Body of pancreas (tissue), 4 donors: Measurements from ENCODE around the gene NELFA. TPM values are rescaled to one million over a fixed set of nuclear protein-coding genes. Genes with fewer than 3 reads are reported as not detected.

ENCODE experiments used
- ATAC-seq: fragments of 150-250 bp; one replicate; pipeline ENCODE4 v1.9.1; 2016
- DNase-seq, 4 donors: peaks; one replicate each; pipeline ENCODE4 v3.0.0-alpha.2; 2019
- H3K27ac ChIP-seq, 4 donors: fragments of 200-600 bp; sonication (generic); 1 replicate in 3 of 4; 2 replicates in 1 of 4; pipeline versions ENCODE4 v1.5.1 to v1.6.1; 2016 to 2019; ENCODE audit warnings: mild to moderate bottlenecking in 1 of 4, mixed read lengths in 1 of 4, moderate library complexity in 1 of 4
- H3K27me3 ChIP-seq, 2 donors: fragments of 200-600 bp; sonication (generic); one replicate each; pipeline ENCODE4 v1.6.0; 2016; ENCODE audit warnings: mild to moderate bottlenecking in 1 of 2
- H3K36me3 ChIP-seq, 2 donors: fragments of 200-600 bp; sonication (generic); replicated peaks in 1 of 2; 2 replicates each; pipeline ENCODE4 v1.5.1; 2016; ENCODE audit warnings: low read depth in 2 of 2; ENCODE audit not compliant: insufficient read depth in 1 of 2
- H3K4me1 ChIP-seq: fragments of 200-600 bp; sonication (generic); one replicate; pipeline ENCODE4 v1.6.0; 2016
- H3K4me3 ChIP-seq, 2 donors: fragments of 200-600 bp; sonication (generic); 1 replicate in 1 of 2; 2 replicates in 1 of 2; pipeline ENCODE4 v1.5.1; 2016 to 2019
- H3K9me3 ChIP-seq, 3 donors: fragments of 200-600 bp; sonication (generic); 1 replicate in 2 of 3; 2 replicates in 1 of 3; pipeline ENCODE4 v1.5.1; 2016
- CTCF ChIP-seq, 7 experiments: fragments of 450-650 bp in 4 of 7; fragments of 200-600 bp in 3 of 7; sonication (generic) in 3 of 7; IDR thresholded peaks; one replicate each; pipeline ENCODE4 v1.5.1; 2016 to 2019; ENCODE audit warnings: antibody characterized with exemption in 7 of 7
- POLR2A ChIP-seq, 3 donors: fragments of 450-650 bp; IDR thresholded peaks; one replicate each; pipeline ENCODE4 v1.6.1; 2016; ENCODE audit warnings: antibody characterized with exemption in 3 of 3, mild to moderate bottlenecking in 2 of 3
- WGBS, 2 donors: methylation state at CpG; one replicate each; pipeline ENCODE4 v1.1.5; 2017; 5-methylcytosine and 5-hydroxymethylcytosine counted together
- intact Hi-C: fragments of 100-400 bp; cut with DNase I; formaldehyde crosslinking; loops from one replicate; pipeline ENCODE4 v1.15.1; 2023
- total RNA-seq, 2 donors: library from RNA; depleted of rRNA; stranded (reverse); fragments of >200 nt; gene quantifications; one replicate each; pipeline ENCODE4 v1.1.0, GENCODE V29; 2016

Gene NELFA
- total RNA-seq, 2 donors from 2014 or later = 19.7 to 74.5 TPM

GRCh38 chr4:1990676-1991075 lies 18.1 kb downstream of the NELFA start:
- ATAC-seq = no peak
- WGBS, 2 donors = 76 to 90% methylated on average over 5 of the region's 5 CpGs
- H3K4me1 ChIP-seq = no peaks in the 10 kb centered on the region
- TF ChIP-seq POLR2A (IDR thresholded peaks at IDR 0.05) (no peak), CTCF (IDR thresholded peaks at IDR 0.05) (no peak)
- H3K9me3 ChIP-seq = no peaks in the 10 kb centered on the region
- H3K27ac ChIP-seq = no peak overlapping the region
- peaks cover 0 to 18% of the 10 kb centered on the region in 2 donors for H3K36me3 ChIP-seq
- H3K27me3 ChIP-seq = no peaks in the 10 kb centered on the region
- intact Hi-C loops = no loop called here
- no peak overlapping the region for H3K4me3 ChIP-seq
- no peak for DNase-seq

- H3K4me3 ChIP-seq = no peak overlapping the region
- H3K4me1 ChIP-seq = no peaks in the 10 kb centered on the region
- H3K27me3 ChIP-seq = no peaks in the 10 kb centered on the region
- WGBS, 2 donors = 91 to 92% methylated on average over 10 of the region's 10 CpGs
- no peak for TF ChIP-seq POLR2A (IDR thresholded peaks at IDR 0.05)
- no peak for TF ChIP-seq CTCF (IDR thresholded peaks at IDR 0.05)
- no peak overlapping the region for H3K27ac ChIP-seq
- intact Hi-C loops = no loop called here
- no peak for DNase-seq
- no peak for ATAC-seq
- peaks cover 0 to 22% of the 10 kb centered on the region in 2 donors for H3K36me3 ChIP-seq
- H3K9me3 ChIP-seq = no peaks in the 10 kb centered on the region
Observed at GRCh38 chr4:1990348-1990645, 18.5 kb downstream of the NELFA start.

GRCh38 chr4:1989533-1990347 lies 19.0 kb downstream of the NELFA start:
- no peak overlapping the region for H3K4me3 ChIP-seq
- TF ChIP-seq CTCF (IDR thresholded peaks at IDR 0.05) = no peak
- TF ChIP-seq POLR2A (IDR thresholded peaks at IDR 0.05) = no peak
- DNase-seq (no peak), ATAC-seq (no peak)
- H3K27ac ChIP-seq = no peak overlapping the region
- H3K27me3 ChIP-seq = no peaks in the 10 kb centered on the region
- H3K9me3 ChIP-seq = no peaks in the 10 kb centered on the region
- no peaks in the 10 kb centered on the region for H3K4me1 ChIP-seq
- intact Hi-C loops = no loop called here
- 94 to 96% methylated on average over 20 to 28 of the region's 33 CpGs for WGBS, 2 donors
- H3K36me3 ChIP-seq = peaks cover 0 to 22% of the 10 kb centered on the region in 2 donors

- 92 to 93% methylated on average over 12 of the region's 12 CpGs for WGBS, 2 donors
- DNase-seq (no peak), ATAC-seq (no peak)
- H3K4me3 ChIP-seq = no peak overlapping the region
- no peaks in the 10 kb centered on the region for H3K4me1 ChIP-seq
- intact Hi-C loops = no loop called here
- no peak overlapping the region for H3K27ac ChIP-seq
- no peaks in the 10 kb centered on the region for H3K9me3 ChIP-seq
- TF ChIP-seq CTCF (IDR thresholded peaks at IDR 0.05) (no peak), POLR2A (IDR thresholded peaks at IDR 0.05) (no peak)
- peaks cover 9 to 29% of the 10 kb centered on the region in 2 donors for H3K36me3 ChIP-seq
- H3K27me3 ChIP-seq = no peaks in the 10 kb centered on the region
Observed at GRCh38 chr4:1988327-1988724, 20.4 kb downstream of the NELFA start.
